ENCODE results near the gene HFE.

HFE gene

GRCh38 chr6:26126394-26127235 is 39.4 kb downstream of the HFE start:
- Mint-ChIP-seq H3K27ac (peak overlapping the region; percentile 96), H3K4me1 (ENCODE audit: low read depth) (peaks cover 44% of the 10 kb centered on the region), H3K4me3 (peak overlapping the region; percentile 99), H3K9me3 (no peaks in the 10 kb centered on the region), H3K36me3 (ENCODE audit: low read depth) (peaks cover 40% of the 10 kb centered on the region), H3K27me3 (ENCODE audit: low read depth) (peaks cover 3% of the 10 kb centered on the region)

- peaks cover 38% of the 10 kb centered on the region for H3K4me1 Mint-ChIP-seq (ENCODE audit: low read depth)
- H3K27ac Mint-ChIP-seq, result peak overlapping the region; percentile 70
- H3K27me3 Mint-ChIP-seq (ENCODE audit: low read depth), result peaks cover 3% of the 10 kb centered on the region
- peaks cover 42% of the 10 kb centered on the region for H3K36me3 Mint-ChIP-seq (ENCODE audit: low read depth)
- no peaks in the 10 kb centered on the region for H3K9me3 Mint-ChIP-seq
- peak overlapping the region; percentile 99 for H3K4me3 Mint-ChIP-seq
Observed at GRCh38 chr6:26128013-26128771, 41.0 kb downstream of the HFE start.

GRCh38 chr6:26129656-26130055 is 42.4 kb downstream of the HFE start:
- peak overlapping the region; percentile 70 for H3K27ac Mint-ChIP-seq
- no peaks in the 10 kb centered on the region for H3K27me3 Mint-ChIP-seq (ENCODE audit: low read depth)
- H3K4me3 Mint-ChIP-seq, result peak overlapping the region; percentile 40
- H3K36me3 Mint-ChIP-seq (ENCODE audit: low read depth), result peaks cover 44% of the 10 kb centered on the region
- H3K4me1 Mint-ChIP-seq (ENCODE audit: low read depth), result peaks cover 35% of the 10 kb centered on the region
- H3K9me3 Mint-ChIP-seq, result no peaks in the 10 kb centered on the region

- Mint-ChIP-seq H3K4me3 (no peak overlapping the region), H3K9me3 (no peaks in the 10 kb centered on the region), H3K27me3 (ENCODE audit: low read depth) (no peaks in the 10 kb centered on the region), H3K36me3 (ENCODE audit: low read depth) (peaks cover 39% of the 10 kb centered on the region), H3K4me1 (ENCODE audit: low read depth) (peaks cover 33% of the 10 kb centered on the region), H3K27ac (no peak overlapping the region)
Observed at GRCh38 chr6:26130581-26131249, 43.5 kb downstream of the HFE start.

GRCh38 chr6:26131618-26132017 is 44.4 kb downstream of the HFE start:
- H3K9me3 Mint-ChIP-seq, result no peaks in the 10 kb centered on the region
- no peak overlapping the region for H3K4me3 Mint-ChIP-seq
- no peak overlapping the region for H3K27ac Mint-ChIP-seq
- peaks cover 33% of the 10 kb centered on the region for H3K4me1 Mint-ChIP-seq (ENCODE audit: low read depth)
- peaks cover 30% of the 10 kb centered on the region for H3K36me3 Mint-ChIP-seq (ENCODE audit: low read depth)
- no peaks in the 10 kb centered on the region for H3K27me3 Mint-ChIP-seq (ENCODE audit: low read depth)

- Mint-ChIP-seq H3K4me1 (ENCODE audit: low read depth) (peaks cover 18% of the 10 kb centered on the region), H3K9me3 (no peaks in the 10 kb centered on the region), H3K27ac (no peak overlapping the region), H3K27me3 (ENCODE audit: low read depth) (no peaks in the 10 kb centered on the region), H3K4me3 (no peak overlapping the region), H3K36me3 (ENCODE audit: low read depth) (peaks cover 32% of the 10 kb centered on the region)
Observed at GRCh38 chr6:26133730-26134129, 46.5 kb downstream of the HFE start.

GRCh38 chr6:26136321-26136720 is 49.1 kb downstream of the HFE start:
- H3K27ac Mint-ChIP-seq, result no peak overlapping the region
- H3K4me1 Mint-ChIP-seq (ENCODE audit: low read depth), result peaks cover 14% of the 10 kb centered on the region
- H3K36me3 Mint-ChIP-seq (ENCODE audit: low read depth), result peaks cover 30% of the 10 kb centered on the region
- no peak overlapping the region for H3K4me3 Mint-ChIP-seq
- no peaks in the 10 kb centered on the region for H3K27me3 Mint-ChIP-seq (ENCODE audit: low read depth)
- H3K9me3 Mint-ChIP-seq, result no peaks in the 10 kb centered on the region

GRCh38 chr6:26140254-26140966 is 53.2 kb downstream of the HFE start:
- no peak overlapping the region for H3K4me3 Mint-ChIP-seq
- H3K27me3 Mint-ChIP-seq (ENCODE audit: low read depth), result no peaks in the 10 kb centered on the region
- peaks cover 18% of the 10 kb centered on the region for H3K36me3 Mint-ChIP-seq (ENCODE audit: low read depth)
- H3K27ac Mint-ChIP-seq, result no peak overlapping the region
- H3K9me3 Mint-ChIP-seq, result no peaks in the 10 kb centered on the region
- peaks cover 7% of the 10 kb centered on the region for H3K4me1 Mint-ChIP-seq (ENCODE audit: low read depth)

GRCh38 chr6:26140967-26141294 is 53.7 kb downstream of the HFE start:
- Mint-ChIP-seq H3K27ac (no peak overlapping the region), H3K36me3 (ENCODE audit: low read depth) (peaks cover 18% of the 10 kb centered on the region), H3K4me3 (no peak overlapping the region), H3K9me3 (no peaks in the 10 kb centered on the region), H3K4me1 (ENCODE audit: low read depth) (peaks cover 6% of the 10 kb centered on the region), H3K27me3 (ENCODE audit: low read depth) (no peaks in the 10 kb centered on the region)

GRCh38 chr6:26141378-26141904 is 54.2 kb downstream of the HFE start:
- no peak overlapping the region for H3K4me3 Mint-ChIP-seq
- H3K27ac Mint-ChIP-seq, result no peak overlapping the region
- peaks cover 5% of the 10 kb centered on the region for H3K4me1 Mint-ChIP-seq (ENCODE audit: low read depth)
- peaks cover 18% of the 10 kb centered on the region for H3K36me3 Mint-ChIP-seq (ENCODE audit: low read depth)
- no peaks in the 10 kb centered on the region for H3K27me3 Mint-ChIP-seq (ENCODE audit: low read depth)
- no peaks in the 10 kb centered on the region for H3K9me3 Mint-ChIP-seq

- no peak overlapping the region for H3K27ac Mint-ChIP-seq
- no peaks in the 10 kb centered on the region for H3K27me3 Mint-ChIP-seq (ENCODE audit: low read depth)
- H3K9me3 Mint-ChIP-seq, result no peaks in the 10 kb centered on the region
- peaks cover 4% of the 10 kb centered on the region for H3K4me1 Mint-ChIP-seq (ENCODE audit: low read depth)
- H3K4me3 Mint-ChIP-seq, result no peak overlapping the region
- peaks cover 13% of the 10 kb centered on the region for H3K36me3 Mint-ChIP-seq (ENCODE audit: low read depth)
Observed at GRCh38 chr6:26142026-26142425, 54.8 kb downstream of the HFE start.
